SU-DHL-6 (cell line): ENCODE data around the gene CCDC142.

Experiments
- H2AFZ ChIP-seq: fragments of 200-600 bp; sonication (generic); 2 replicates; pipeline ENCODE4 v1.6.1; 2014; ENCODE audit warnings: low read depth, mild to moderate bottlenecking, moderate library complexity, mixed read lengths, antibody characterized with exemption, low read length; ENCODE audit not compliant: severe bottlenecking
- H3F3A ChIP-seq: fragments of 200-600 bp; shearing (Covaris generic); 2 replicates; pipeline ENCODE4 v1.6.0; 2016; ENCODE audit warnings: antibody characterized with exemption, mild to moderate bottlenecking; ENCODE audit not compliant: insufficient read depth
- H3K27ac ChIP-seq: fragments of 200-600 bp; sonication (generic); 2 replicates; pipeline ENCODE4 v1.5.1; 2016; ENCODE audit warnings: low read depth, mild to moderate bottlenecking, low read length, moderate library complexity, mixed read lengths
- H3K27me3 ChIP-seq: fragments of 200-600 bp; sonication (generic), shearing (Covaris generic); 2 replicates; pipeline ENCODE4 v1.6.0; 2014; ENCODE audit warnings: mild to moderate bottlenecking, low read length
- H3K36me3 ChIP-seq: fragments of 200-600 bp; sonication (generic); 2 replicates; pipeline ENCODE4 v1.6.1; 2014; ENCODE audit warnings: mild to moderate bottlenecking, low read length, mixed read lengths
- H3K4me2 ChIP-seq: fragments of 300-600, 200-600 bp; shearing (Covaris generic), sonication (generic); 2 replicates; pipeline ENCODE4 v1.6.0; 2014; ENCODE audit warnings: low read length, low read depth, mild to moderate bottlenecking; ENCODE audit not compliant: poor library complexity, severe bottlenecking
- H3K4me3 ChIP-seq: fragments of 200-600 bp; sonication (generic); 2 replicates; pipeline ENCODE4 v1.5.1; 2014; ENCODE audit warnings: antibody characterized with exemption, low read length, mild to moderate bottlenecking, mixed read lengths; ENCODE audit not compliant: insufficient read depth, poor library complexity, severe bottlenecking
- H3K79me2 ChIP-seq: fragments of 200-600 bp; sonication (generic); 2 replicates; pipeline ENCODE4 v1.6.1; 2014; ENCODE audit warnings: mild to moderate bottlenecking, low read length, moderate library complexity; ENCODE audit not compliant: insufficient read depth
- H3K9ac ChIP-seq: fragments of 200-600 bp; sonication (generic); 2 replicates; pipeline ENCODE4 v1.7.0; 2014; ENCODE audit warnings: mild to moderate bottlenecking, low read length
- H3K9me2 ChIP-seq: fragments of 200-600 bp; sonication (generic); replicated peaks from 2 replicates; pipeline ENCODE4 v1.6.1; 2014; ENCODE audit warnings: low read length; ENCODE audit not compliant: insufficient read depth
- H3K9me3 ChIP-seq: fragments of 200-600 bp; sonication (generic); 2 replicates; pipeline ENCODE4 v1.6.1; 2014; ENCODE audit warnings: low read length, mixed read lengths; ENCODE audit not compliant: insufficient read depth
- H4K20me1 ChIP-seq: fragments of 200-600 bp; sonication (generic); 2 replicates; pipeline ENCODE4 v1.6.1; 2014; ENCODE audit warnings: low read depth, mild to moderate bottlenecking, antibody characterized with exemption, low read length, moderate library complexity, mixed read lengths
- EZH2phosphoT487 ChIP-seq: fragments of 200-600 bp; sonication (generic), shearing (Covaris generic); conservative IDR thresholded peaks from 2 replicates; pipeline ENCODE4 v1.6.1; 2018; ENCODE audit warnings: mild to moderate bottlenecking, antibody characterized with exemption, low read length, moderate library complexity, mixed read lengths
- TF ChIP-seq, protein P1 (sequence below): fragments of 200-600 bp; sonication (generic); IDR thresholded peaks from one replicate; pipeline ENCODE4 v1.5.1; 2017; ENCODE audit warnings: antibody characterized with exemption, mild to moderate bottlenecking, low read length, moderate library complexity; ENCODE audit not compliant: insufficient read depth, poor library complexity, severe bottlenecking

CCDC142 gene

DNA sequence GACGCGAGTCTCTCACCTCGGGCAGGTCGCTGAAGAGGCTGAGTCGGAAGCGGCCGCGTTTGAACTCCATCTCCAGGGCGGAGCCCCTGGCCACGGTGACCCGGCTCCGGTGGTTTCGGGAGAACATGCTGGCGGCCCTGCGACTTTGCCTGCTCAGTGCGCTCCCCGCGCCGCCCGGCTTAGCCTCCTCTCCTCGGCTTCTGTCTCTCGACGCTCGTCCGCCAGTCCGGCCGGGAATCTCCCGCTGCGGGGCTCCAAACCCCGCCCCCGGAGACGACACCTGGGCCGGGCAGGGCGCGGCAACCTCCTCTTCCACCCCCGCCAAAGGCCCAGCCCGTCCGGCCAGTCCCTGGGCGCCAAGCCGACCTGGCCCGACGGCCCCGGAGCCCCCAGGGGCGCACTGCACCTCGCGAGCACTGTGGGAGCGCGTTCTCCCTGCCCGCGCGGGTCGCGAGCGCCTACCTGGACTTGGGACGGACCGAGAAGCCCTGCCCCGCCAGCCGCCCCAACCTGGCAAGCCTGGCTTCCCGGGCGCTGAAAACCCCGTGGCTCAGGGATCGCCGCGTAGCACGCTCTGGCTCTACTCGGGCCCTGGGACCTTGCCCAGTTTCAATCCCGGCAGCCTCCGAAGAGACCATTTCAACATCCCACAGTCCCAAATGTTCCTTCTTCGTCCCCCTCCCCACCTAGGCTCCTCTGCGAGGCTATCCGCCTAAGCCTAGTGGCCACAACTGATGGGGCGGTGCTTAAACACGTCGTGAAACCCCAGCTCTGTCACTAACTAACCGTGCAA is 40.9 kb downstream of the CCDC142 start, which contains the start of gene RTKN:
RTKN (minus strand) TSS at position 248 of the 793 bp plus-strand sequence; CDS start at position 127, 121 bp downstream.
- H3K27me3 ChIP-seq = no peaks in the 10 kb centered on the region
- H3K9me3 ChIP-seq = no peaks in the 10 kb centered on the region
- TF ChIP-seq EZH2phosphoT487 = no peak
- TF ChIP-seq, protein P1, sequence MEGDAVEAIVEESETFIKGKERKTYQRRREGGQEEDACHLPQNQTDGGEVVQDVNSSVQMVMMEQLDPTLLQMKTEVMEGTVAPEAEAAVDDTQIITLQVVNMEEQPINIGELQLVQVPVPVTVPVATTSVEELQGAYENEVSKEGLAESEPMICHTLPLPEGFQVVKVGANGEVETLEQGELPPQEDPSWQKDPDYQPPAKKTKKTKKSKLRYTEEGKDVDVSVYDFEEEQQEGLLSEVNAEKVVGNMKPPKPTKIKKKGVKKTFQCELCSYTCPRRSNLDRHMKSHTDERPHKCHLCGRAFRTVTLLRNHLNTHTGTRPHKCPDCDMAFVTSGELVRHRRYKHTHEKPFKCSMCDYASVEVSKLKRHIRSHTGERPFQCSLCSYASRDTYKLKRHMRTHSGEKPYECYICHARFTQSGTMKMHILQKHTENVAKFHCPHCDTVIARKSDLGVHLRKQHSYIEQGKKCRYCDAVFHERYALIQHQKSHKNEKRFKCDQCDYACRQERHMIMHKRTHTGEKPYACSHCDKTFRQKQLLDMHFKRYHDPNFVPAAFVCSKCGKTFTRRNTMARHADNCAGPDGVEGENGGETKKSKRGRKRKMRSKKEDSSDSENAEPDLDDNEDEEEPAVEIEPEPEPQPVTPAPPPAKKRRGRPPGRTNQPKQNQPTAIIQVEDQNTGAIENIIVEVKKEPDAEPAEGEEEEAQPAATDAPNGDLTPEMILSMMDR = no peak
- H3K4me3 ChIP-seq = no peak within 1 kb of the TSS
- no peak within 1 kb of the TSS for H3K9ac ChIP-seq
- no peaks in the 10 kb centered on the region for H3K79me2 ChIP-seq
- no peak within 1 kb of the TSS for H3K27ac ChIP-seq
- H4K20me1 ChIP-seq = no peaks in the 10 kb centered on the region
- H3F3A ChIP-seq = no peaks in the 10 kb centered on the region
- no peaks in the 10 kb centered on the region for H3K36me3 ChIP-seq
- no peak within 1 kb of the TSS for H3K4me2 ChIP-seq
- no peaks in the 10 kb centered on the region for H3K9me2 ChIP-seq
- H2AFZ ChIP-seq = no peak within 1 kb of the TSS

DNA sequence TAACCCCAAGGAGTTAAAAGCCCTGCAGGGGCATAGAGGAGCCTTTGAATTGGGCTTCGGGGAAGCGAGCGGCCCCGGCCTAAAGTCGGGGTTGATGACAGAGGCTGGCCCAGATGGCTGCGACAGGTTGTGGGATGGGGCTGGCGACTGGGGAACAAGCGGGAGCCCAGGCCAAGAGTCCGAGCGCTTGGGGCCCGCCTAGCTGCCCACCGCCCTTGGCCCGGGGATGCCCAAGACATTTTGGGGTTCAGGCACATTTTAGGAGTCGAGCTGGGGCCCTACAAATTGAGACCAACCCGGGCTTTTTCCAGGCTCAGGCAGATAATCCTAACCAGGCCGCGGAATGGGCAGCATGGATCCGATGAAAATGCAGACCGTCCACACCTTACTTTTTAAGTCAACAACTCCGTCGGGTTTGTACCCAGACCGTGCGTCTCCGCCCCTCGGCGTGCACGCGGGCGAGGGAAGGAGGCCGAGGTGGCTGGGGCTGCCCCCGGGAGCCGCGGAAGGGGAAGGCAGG is 41.6 kb downstream of the CCDC142 start:
- TF ChIP-seq, protein P1 = no peak
- no peak for TF ChIP-seq EZH2phosphoT487
- Histone ChIP-seq H3K36me3 (no peaks in the 10 kb centered on the region), H3K9me3 (no peaks in the 10 kb centered on the region), H3K27me3 (no peaks in the 10 kb centered on the region), H3K9ac (no peak overlapping the region), H3K27ac (no peak overlapping the region), H3F3A (no peaks in the 10 kb centered on the region), H3K9me2 (no peaks in the 10 kb centered on the region), H3K79me2 (no peaks in the 10 kb centered on the region), H2AFZ (no peak overlapping the region), H3K4me3 (no peak overlapping the region), H3K4me2 (no peak overlapping the region), H4K20me1 (no peaks in the 10 kb centered on the region)

DNA sequence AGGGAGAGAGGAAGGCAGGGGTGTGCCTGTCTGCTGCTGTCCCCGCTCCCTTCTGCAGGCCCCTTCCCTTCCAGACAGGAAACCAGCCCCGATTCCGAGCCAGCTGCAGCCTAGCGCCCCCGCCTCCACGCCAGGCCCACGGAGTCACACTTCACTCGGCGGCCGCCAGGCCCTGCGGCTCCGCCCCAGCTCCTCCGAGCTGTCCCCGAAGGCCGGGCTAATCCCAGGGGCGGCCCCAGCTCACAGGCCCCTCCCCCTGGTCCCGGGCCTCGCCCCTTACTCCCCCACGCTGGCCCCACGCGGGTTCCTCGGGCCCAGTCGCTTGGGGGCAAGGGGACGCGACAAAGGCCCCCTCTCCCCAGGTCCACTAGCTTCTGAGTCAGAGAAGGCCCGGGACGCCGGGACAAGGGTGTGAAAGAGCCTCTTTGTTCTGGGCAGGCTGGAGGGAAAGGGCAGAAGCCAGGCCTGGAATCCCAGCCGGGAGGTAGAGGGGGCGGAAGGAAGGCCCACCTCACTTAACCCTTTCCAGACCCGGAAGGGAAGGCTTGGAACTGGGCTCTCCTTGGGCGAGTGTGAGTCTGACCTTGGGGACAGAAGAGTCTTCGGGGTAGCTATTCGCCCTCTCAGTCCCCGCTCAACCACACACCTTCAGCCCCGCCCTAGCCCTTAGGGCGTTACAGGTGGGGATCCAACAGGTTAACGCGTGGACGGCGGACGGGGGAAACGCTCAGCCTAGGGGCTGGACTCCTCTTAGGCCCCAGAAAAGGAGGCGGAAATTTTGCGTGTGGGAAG is 42.2 kb downstream of the CCDC142 start:
- H3K9ac ChIP-seq = no peak overlapping the region
- no peak overlapping the region for H2AFZ ChIP-seq
- no peaks in the 10 kb centered on the region for H3F3A ChIP-seq
- no peaks in the 10 kb centered on the region for H3K36me3 ChIP-seq
- TF ChIP-seq, protein P1 = no peak
- no peak for TF ChIP-seq EZH2phosphoT487
- H3K9me2 ChIP-seq = no peaks in the 10 kb centered on the region
- H3K79me2 ChIP-seq = no peaks in the 10 kb centered on the region
- H3K4me3 ChIP-seq = no peak overlapping the region
- no peaks in the 10 kb centered on the region for H3K9me3 ChIP-seq
- H3K27ac ChIP-seq = no peak overlapping the region
- no peaks in the 10 kb centered on the region for H4K20me1 ChIP-seq
- H3K4me2 ChIP-seq = no peak overlapping the region
- no peaks in the 10 kb centered on the region for H3K27me3 ChIP-seq
